ENCODE data around the gene WFIKKN1. TPM values are rescaled to one million over a fixed set of nuclear protein-coding genes. Genes with fewer than 3 reads are reported as not detected.

The WFIKKN1 gene
- total RNA-seq, 1 donor from 2014 or later, result 0.44 TPM

GRCh38 chr16:670485-671352 is 39.9 kb downstream of the WFIKKN1 start:
- intact Hi-C loops (cut with micrococcal nuclease), result no loop called here
- peaks cover 5% of the 10 kb centered on the region for H3K4me1 Mint-ChIP-seq
- H3K27ac Mint-ChIP-seq, result no peak overlapping the region
- H3K27me3 Mint-ChIP-seq, result peaks cover 5% of the 10 kb centered on the region
- no peak for DNase-seq
- H3K9me3 Mint-ChIP-seq, result no peaks in the 10 kb centered on the region
- peaks cover 24% of the 10 kb centered on the region for H3K36me3 Mint-ChIP-seq (ENCODE audit: low read depth)
- peak overlapping the region; percentile 84 for H3K4me3 Mint-ChIP-seq

- no peak for DNase-seq
- H3K4me3 Mint-ChIP-seq, result no peak overlapping the region
- peaks cover 5% of the 10 kb centered on the region for H3K27me3 Mint-ChIP-seq
- H3K9me3 Mint-ChIP-seq, result no peaks in the 10 kb centered on the region
- H3K36me3 Mint-ChIP-seq (ENCODE audit: low read depth), result peaks cover 24% of the 10 kb centered on the region
- H3K4me1 Mint-ChIP-seq, result peaks cover 5% of the 10 kb centered on the region
- no peak overlapping the region for H3K27ac Mint-ChIP-seq
- intact Hi-C loops (cut with micrococcal nuclease), result no loop called here
Observed at GRCh38 chr16:671353-672131, 40.8 kb downstream of the WFIKKN1 start.

GRCh38 chr16:672371-672770 is 41.6 kb downstream of the WFIKKN1 start:
- no peak overlapping the region for H3K27ac Mint-ChIP-seq
- H3K9me3 Mint-ChIP-seq, result no peaks in the 10 kb centered on the region
- DNase-seq, result no peak
- peaks cover 5% of the 10 kb centered on the region for H3K27me3 Mint-ChIP-seq
- intact Hi-C loops (cut with micrococcal nuclease), result no loop called here
- H3K4me1 Mint-ChIP-seq, result peaks cover 5% of the 10 kb centered on the region
- H3K4me3 Mint-ChIP-seq, result no peak overlapping the region
- H3K36me3 Mint-ChIP-seq (ENCODE audit: low read depth), result peaks cover 24% of the 10 kb centered on the region

- intact Hi-C loops (cut with micrococcal nuclease), result no loop called here
- H3K27me3 Mint-ChIP-seq, result peaks cover 5% of the 10 kb centered on the region
- H3K4me1 Mint-ChIP-seq, result peaks cover 3% of the 10 kb centered on the region
- no peak for DNase-seq
- no peaks in the 10 kb centered on the region for H3K9me3 Mint-ChIP-seq
- H3K27ac Mint-ChIP-seq, result no peak overlapping the region
- H3K4me3 Mint-ChIP-seq, result no peak overlapping the region
- peaks cover 21% of the 10 kb centered on the region for H3K36me3 Mint-ChIP-seq (ENCODE audit: low read depth)
Observed at GRCh38 chr16:672851-673250, 42.1 kb downstream of the WFIKKN1 start.

- Mint-ChIP-seq H3K27ac (no peak overlapping the region), H3K4me3 (no peak overlapping the region), H3K9me3 (no peaks in the 10 kb centered on the region), H3K27me3 (peaks cover 5% of the 10 kb centered on the region), H3K36me3 (ENCODE audit: low read depth) (peaks cover 19% of the 10 kb centered on the region), H3K4me1 (peaks cover 3% of the 10 kb centered on the region)
- DNase-seq, result no peak
- intact Hi-C loops (cut with micrococcal nuclease), result no loop called here
Observed at GRCh38 chr16:673399-673991, 42.7 kb downstream of the WFIKKN1 start.

GRCh38 chr16:674214-674881 is 43.6 kb downstream of the WFIKKN1 start:
- intact Hi-C loops (cut with micrococcal nuclease), result no loop called here
- no peak for DNase-seq
- Mint-ChIP-seq H3K27me3 (peaks cover 5% of the 10 kb centered on the region), H3K4me1 (peaks cover 5% of the 10 kb centered on the region), H3K36me3 (ENCODE audit: low read depth) (peaks cover 17% of the 10 kb centered on the region), H3K27ac (no peak overlapping the region), H3K9me3 (no peaks in the 10 kb centered on the region), H3K4me3 (no peak overlapping the region)

GRCh38 chr16:674968-675883 is 44.4 kb downstream of the WFIKKN1 start, which contains the start of gene RHBDL1:
TSS of gene RHBDL1 (plus strand) at chr16:675671. CDS start at chr16:675791, 120 bp downstream.
- H3K27ac Mint-ChIP-seq, result no peak within 1 kb of the TSS
- DNase-seq, result no peak
- peaks cover 5% of the 10 kb centered on the region for H3K27me3 Mint-ChIP-seq

GRCh38 chr16:675884-676564 is 45.2 kb downstream of the WFIKKN1 start:
- H3K9me3 Mint-ChIP-seq, result no peaks in the 10 kb centered on the region
- H3K4me3 Mint-ChIP-seq, result no peak overlapping the region
- H3K36me3 Mint-ChIP-seq (ENCODE audit: low read depth), result peaks cover 13% of the 10 kb centered on the region
- peaks cover 6% of the 10 kb centered on the region for H3K4me1 Mint-ChIP-seq
- no peak overlapping the region for H3K27ac Mint-ChIP-seq
- peaks cover 5% of the 10 kb centered on the region for H3K27me3 Mint-ChIP-seq
- intact Hi-C loops (cut with micrococcal nuclease), result no loop called here
- DNase-seq, result no peak

More at GRCh38 chr16:674968-675883, 44.4 kb downstream of the WFIKKN1 start, which contains the start of gene RHBDL1:
- intact Hi-C loops (cut with micrococcal nuclease), result no loop called here
- H3K4me1 Mint-ChIP-seq, result peaks cover 5% of the 10 kb centered on the region
- H3K36me3 Mint-ChIP-seq (ENCODE audit: low read depth), result peaks cover 14% of the 10 kb centered on the region
- H3K4me3 Mint-ChIP-seq, result peak within 1 kb of the TSS; percentile 39
- no peaks in the 10 kb centered on the region for H3K9me3 Mint-ChIP-seq

GRCh38 chr16:676565-676902 is 45.7 kb downstream of the WFIKKN1 start:
- DNase-seq, result no peak
- Mint-ChIP-seq H3K36me3 (ENCODE audit: low read depth) (peaks cover 15% of the 10 kb centered on the region), H3K4me3 (no peak overlapping the region), H3K4me1 (peaks cover 9% of the 10 kb centered on the region), H3K27me3 (peaks cover 5% of the 10 kb centered on the region), H3K9me3 (no peaks in the 10 kb centered on the region), H3K27ac (no peak overlapping the region)
- intact Hi-C loops (cut with micrococcal nuclease), result no loop called here

GRCh38 chr16:676913-677312 is 46.1 kb downstream of the WFIKKN1 start:
- no peak for DNase-seq
- no peak overlapping the region for H3K27ac Mint-ChIP-seq
- peaks cover 5% of the 10 kb centered on the region for H3K27me3 Mint-ChIP-seq
- intact Hi-C loops (cut with micrococcal nuclease), result no loop called here
- H3K4me1 Mint-ChIP-seq, result peaks cover 11% of the 10 kb centered on the region
- H3K36me3 Mint-ChIP-seq (ENCODE audit: low read depth), result peaks cover 19% of the 10 kb centered on the region
- no peaks in the 10 kb centered on the region for H3K9me3 Mint-ChIP-seq
- H3K4me3 Mint-ChIP-seq, result no peak overlapping the region

- Mint-ChIP-seq H3K27ac (no peak overlapping the region), H3K4me3 (no peak overlapping the region), H3K27me3 (peaks cover 5% of the 10 kb centered on the region), H3K9me3 (no peaks in the 10 kb centered on the region), H3K36me3 (ENCODE audit: low read depth) (peaks cover 24% of the 10 kb centered on the region), H3K4me1 (peaks cover 14% of the 10 kb centered on the region)
- intact Hi-C loops (cut with micrococcal nuclease), result no loop called here
- DNase-seq, result no peak
Observed at GRCh38 chr16:677316-678190, 46.8 kb downstream of the WFIKKN1 start.

All from activated CD4-positive, alpha-beta T cell treated with anti-CD3 and anti-CD28 coated beads, Interleukin-2, amount 10 ng/mL, durations not matched to agents 24 days and 14 days (primary cell).